ENCODE results near the gene PMM2. TPM values are rescaled to one million over a fixed set of nuclear protein-coding genes. Genes with fewer than 3 reads are reported as not detected.
A peak's percentile ranks its signal among the peaks of the same experiment; 100 is the strongest.

Gene PMM2
- total RNA-seq, 4 donors from 2014 or later: 20.0 to 33.0 (median 25.7) TPM

- peaks cover 7% of the 10 kb centered on the region for H3K36me3 ChIP-seq
- DNase-seq (ENCODE audit: low spot score in 2 of 2): peak in 1 of 2 donors; percentile 16
- 78% methylated on average over 5 of the region's 5 CpGs for WGBS
- H3K9me3 ChIP-seq: no peaks in the 10 kb centered on the region
- H3K27ac ChIP-seq: no peak overlapping the region
- no peak for TF ChIP-seq CTCF (IDR thresholded peaks at IDR 0.05)
- H3K4me3 ChIP-seq: no peak overlapping the region
- H3K27me3 ChIP-seq: no peaks in the 10 kb centered on the region
- H3K4me1 ChIP-seq: no peaks in the 10 kb centered on the region
Observed at GRCh38 chr16:8756755-8757154, 40.9 kb upstream of the PMM2 start.

GRCh38 chr16:8758022-8758421, 39.6 kb upstream of the PMM2 start:
- TF ChIP-seq CTCF (IDR thresholded peaks at IDR 0.05) (no peak), POLR2A (IDR thresholded peaks at IDR 0.05) (no peak), EP300 (IDR thresholded peaks at IDR 0.05) (no peak)
- peaks cover 7% of the 10 kb centered on the region for H3K36me3 ChIP-seq
- DNase-seq (ENCODE audit: low spot score in 2 of 2): no peak
- no peaks in the 10 kb centered on the region for H3K9me3 ChIP-seq
- no peak overlapping the region for H3K4me3 ChIP-seq
- no peaks in the 10 kb centered on the region for H3K4me1 ChIP-seq
- H3K27ac ChIP-seq: no peak overlapping the region
- WGBS: 89% methylated on average over 6 of the region's 6 CpGs
- H3K27me3 ChIP-seq: no peaks in the 10 kb centered on the region

GRCh38 chr16:8760021-8760420, 37.6 kb upstream of the PMM2 start:
- Histone ChIP-seq H3K4me3 (no peak overlapping the region), H3K9me3 (no peaks in the 10 kb centered on the region), H3K36me3 (peaks cover 18% of the 10 kb centered on the region), H3K4me1 (no peaks in the 10 kb centered on the region), H3K27ac (no peak overlapping the region), H3K27me3 (no peaks in the 10 kb centered on the region)
- WGBS: 83% methylated on average over 10 of the region's 10 CpGs
- TF ChIP-seq POLR2AphosphoS5 (IDR thresholded peaks at IDR 0.05) (no peak), CTCF (IDR thresholded peaks at IDR 0.05) (no peak), EP300 (IDR thresholded peaks at IDR 0.05) (no peak), POLR2A (IDR thresholded peaks at IDR 0.05) (no peak)
- DNase-seq (ENCODE audit: low spot score in 2 of 2): peak in 1 of 2 donors; percentile 32

- peaks cover 15% of the 10 kb centered on the region for H3K36me3 ChIP-seq
- WGBS: 86% methylated on average over 6 of the region's 6 CpGs
- H3K27me3 ChIP-seq: no peaks in the 10 kb centered on the region
- H3K27ac ChIP-seq: no peak overlapping the region
- TF ChIP-seq CTCF (IDR thresholded peaks at IDR 0.05): no peak
- TF ChIP-seq POLR2AphosphoS5 (IDR thresholded peaks at IDR 0.05): no peak
- TF ChIP-seq POLR2A (IDR thresholded peaks at IDR 0.05): no peak
- no peak for TF ChIP-seq EP300 (IDR thresholded peaks at IDR 0.05)
- H3K9me3 ChIP-seq: no peaks in the 10 kb centered on the region
- H3K4me3 ChIP-seq: no peak overlapping the region
- DNase-seq (ENCODE audit: low spot score in 2 of 2): peak in 1 of 2 donors; percentile 53
- H3K4me1 ChIP-seq: no peaks in the 10 kb centered on the region
Observed at GRCh38 chr16:8761078-8761477, 36.6 kb upstream of the PMM2 start.

GRCh38 chr16:8762254-8762653, 35.4 kb upstream of the PMM2 start:
- Histone ChIP-seq H3K36me3 (peaks cover 23% of the 10 kb centered on the region), H3K4me1 (no peaks in the 10 kb centered on the region), H3K27me3 (no peaks in the 10 kb centered on the region), H3K9me3 (no peaks in the 10 kb centered on the region), H3K4me3 (no peak overlapping the region), H3K27ac (no peak overlapping the region)
- TF ChIP-seq POLR2A (IDR thresholded peaks at IDR 0.05) (no peak), EP300 (IDR thresholded peaks at IDR 0.05) (no peak), CTCF (IDR thresholded peaks at IDR 0.05) (no peak), POLR2AphosphoS5 (IDR thresholded peaks at IDR 0.05) (no peak)
- DNase-seq (ENCODE audit: low spot score in 2 of 2): peak in 1 of 2 donors; percentile 6
- 91% methylated on average over 4 of the region's 4 CpGs for WGBS
